ENCODE measurements around the gene SMPX.

The SMPX gene

GRCh38 chrX:21721195-21721594 lies 36.7 kb downstream of the SMPX start:
- no peak for TF ChIP-seq EZH2phosphoT487 (conservative IDR thresholded peaks at IDR 0.05; ENCODE audit: low read length)
- TF ChIP-seq, protein P1, sequence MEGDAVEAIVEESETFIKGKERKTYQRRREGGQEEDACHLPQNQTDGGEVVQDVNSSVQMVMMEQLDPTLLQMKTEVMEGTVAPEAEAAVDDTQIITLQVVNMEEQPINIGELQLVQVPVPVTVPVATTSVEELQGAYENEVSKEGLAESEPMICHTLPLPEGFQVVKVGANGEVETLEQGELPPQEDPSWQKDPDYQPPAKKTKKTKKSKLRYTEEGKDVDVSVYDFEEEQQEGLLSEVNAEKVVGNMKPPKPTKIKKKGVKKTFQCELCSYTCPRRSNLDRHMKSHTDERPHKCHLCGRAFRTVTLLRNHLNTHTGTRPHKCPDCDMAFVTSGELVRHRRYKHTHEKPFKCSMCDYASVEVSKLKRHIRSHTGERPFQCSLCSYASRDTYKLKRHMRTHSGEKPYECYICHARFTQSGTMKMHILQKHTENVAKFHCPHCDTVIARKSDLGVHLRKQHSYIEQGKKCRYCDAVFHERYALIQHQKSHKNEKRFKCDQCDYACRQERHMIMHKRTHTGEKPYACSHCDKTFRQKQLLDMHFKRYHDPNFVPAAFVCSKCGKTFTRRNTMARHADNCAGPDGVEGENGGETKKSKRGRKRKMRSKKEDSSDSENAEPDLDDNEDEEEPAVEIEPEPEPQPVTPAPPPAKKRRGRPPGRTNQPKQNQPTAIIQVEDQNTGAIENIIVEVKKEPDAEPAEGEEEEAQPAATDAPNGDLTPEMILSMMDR (IDR thresholded peaks at IDR 0.05; ENCODE audit: insufficient read depth, low read length, poor library complexity, severe bottlenecking): no peak
- Histone ChIP-seq H4K20me1 (ENCODE audit: low read depth, low read length) (no peaks in the 10 kb centered on the region), H3K27me3 (ENCODE audit: low read length) (no peaks in the 10 kb centered on the region), H3K4me3 (ENCODE audit: insufficient read depth, low read length, poor library complexity, severe bottlenecking) (no peak overlapping the region), H3K9ac (ENCODE audit: low read length) (no peak overlapping the region), H3K4me2 (ENCODE audit: low read depth, low read length, poor library complexity, severe bottlenecking) (no peak overlapping the region), H3K9me3 (ENCODE audit: insufficient read depth, low read length) (no peaks in the 10 kb centered on the region), H3K27ac (ENCODE audit: low read depth, low read length) (no peak overlapping the region), H2AFZ (ENCODE audit: low read depth, low read length, severe bottlenecking) (no peak overlapping the region), H3K79me2 (ENCODE audit: insufficient read depth, low read length) (no peaks in the 10 kb centered on the region), H3K9me2 (replicated peaks; ENCODE audit: insufficient read depth, low read length) (no peaks in the 10 kb centered on the region), H3K36me3 (ENCODE audit: low read length) (no peaks in the 10 kb centered on the region), H3F3A (ENCODE audit: insufficient read depth) (no peaks in the 10 kb centered on the region)

DNA sequence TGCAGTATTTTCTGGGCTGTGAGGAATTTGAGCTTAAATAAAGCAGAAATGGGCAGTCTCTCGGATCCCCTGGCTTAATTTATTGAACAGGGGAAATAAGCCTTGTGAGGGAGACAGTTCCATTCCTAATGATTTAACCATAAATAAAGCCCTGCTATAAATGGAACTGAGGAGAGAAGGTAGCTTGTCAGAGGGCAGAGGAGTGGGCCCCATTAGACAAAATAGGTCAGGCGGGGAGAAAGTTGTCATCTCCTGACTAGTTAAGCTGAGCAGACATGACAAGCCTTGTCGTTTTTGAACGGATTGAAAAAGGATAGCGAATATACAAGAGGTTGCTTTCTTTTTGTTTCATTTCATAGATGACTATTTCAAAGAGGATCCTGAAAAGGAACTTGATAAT lies 39.3 kb downstream of the SMPX start:
- H2AFZ ChIP-seq (ENCODE audit: low read depth, low read length, severe bottlenecking): no peak overlapping the region
- no peak overlapping the region for H3K27ac ChIP-seq (ENCODE audit: low read depth, low read length)
- H3F3A ChIP-seq (ENCODE audit: insufficient read depth): no peaks in the 10 kb centered on the region
- H3K4me3 ChIP-seq (ENCODE audit: insufficient read depth, low read length, poor library complexity, severe bottlenecking): no peak overlapping the region
- H3K4me2 ChIP-seq (ENCODE audit: low read depth, low read length, poor library complexity, severe bottlenecking): no peak overlapping the region
- H3K9me3 ChIP-seq (ENCODE audit: insufficient read depth, low read length): no peaks in the 10 kb centered on the region
- no peaks in the 10 kb centered on the region for H3K79me2 ChIP-seq (ENCODE audit: insufficient read depth, low read length)
- H3K27me3 ChIP-seq (ENCODE audit: low read length): no peaks in the 10 kb centered on the region
- no peak overlapping the region for H3K9ac ChIP-seq (ENCODE audit: low read length)
- no peaks in the 10 kb centered on the region for H3K9me2 ChIP-seq (replicated peaks; ENCODE audit: insufficient read depth, low read length)
- TF ChIP-seq, protein P1 (IDR thresholded peaks at IDR 0.05; ENCODE audit: insufficient read depth, low read length, poor library complexity, severe bottlenecking): no peak
- no peak for TF ChIP-seq EZH2phosphoT487 (conservative IDR thresholded peaks at IDR 0.05; ENCODE audit: low read length)
- no peaks in the 10 kb centered on the region for H3K36me3 ChIP-seq (ENCODE audit: low read length)
- H4K20me1 ChIP-seq (ENCODE audit: low read depth, low read length): no peaks in the 10 kb centered on the region

DNA sequence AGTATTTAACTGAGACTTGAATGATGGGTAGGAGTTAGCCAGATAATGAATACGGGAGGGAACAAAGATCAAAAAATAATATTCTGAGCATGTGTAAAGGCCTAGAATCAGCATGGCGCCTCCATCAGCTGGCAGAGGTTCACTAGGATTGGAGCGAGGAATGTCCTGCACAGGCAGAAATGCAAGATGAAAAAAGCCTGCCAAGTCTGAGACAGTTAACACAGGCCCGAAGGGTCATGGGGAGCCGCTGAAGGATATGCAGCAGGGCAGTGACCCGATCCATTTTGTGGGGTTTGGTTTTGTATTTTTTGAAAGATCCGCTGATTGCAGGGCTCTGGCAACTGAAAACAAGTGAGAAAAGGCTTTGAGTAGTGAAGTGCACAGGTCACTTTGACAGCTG lies 40.1 kb downstream of the SMPX start:
- Histone ChIP-seq H3K79me2 (ENCODE audit: insufficient read depth, low read length) (no peaks in the 10 kb centered on the region), H3K9me3 (ENCODE audit: insufficient read depth, low read length) (no peaks in the 10 kb centered on the region), H3K9ac (ENCODE audit: low read length) (no peak overlapping the region), H3F3A (ENCODE audit: insufficient read depth) (no peaks in the 10 kb centered on the region), H3K4me2 (ENCODE audit: low read depth, low read length, poor library complexity, severe bottlenecking) (no peak overlapping the region), H4K20me1 (ENCODE audit: low read depth, low read length) (no peaks in the 10 kb centered on the region), H3K27me3 (ENCODE audit: low read length) (no peaks in the 10 kb centered on the region), H3K4me3 (ENCODE audit: insufficient read depth, low read length, poor library complexity, severe bottlenecking) (no peak overlapping the region), H3K27ac (ENCODE audit: low read depth, low read length) (no peak overlapping the region), H2AFZ (ENCODE audit: low read depth, low read length, severe bottlenecking) (no peak overlapping the region), H3K36me3 (ENCODE audit: low read length) (no peaks in the 10 kb centered on the region), H3K9me2 (replicated peaks; ENCODE audit: insufficient read depth, low read length) (no peaks in the 10 kb centered on the region)
- TF ChIP-seq EZH2phosphoT487 (conservative IDR thresholded peaks at IDR 0.05; ENCODE audit: low read length): no peak
- TF ChIP-seq, protein P1 (IDR thresholded peaks at IDR 0.05; ENCODE audit: insufficient read depth, low read length, poor library complexity, severe bottlenecking): no peak
